Panc1 (cell line): Measurements from ENCODE around the gene NFKB1. TPM values are rescaled to one million over a fixed set of nuclear protein-coding genes. Genes with fewer than 3 reads are reported as not detected.

Experiments
- ATAC-seq: fragments of 200-7000 bp; cut with Tn5 transposase; 2 replicates; pipeline ENCODE4 v1.9.1; 2020; ENCODE audit warnings: mild to moderate bottlenecking, moderate library complexity
- BruUV-seq: library from RNA; stranded (reverse); fragments of 400-500 nt; replicated peaks from 2 replicates; lab custom pipeline; 2021; lab: Mats Ljungman, UMichigan
- CTCF ChIA-PET: fragments of 300-600 bp; sonication (Branson Sonifier 250); formaldehyde crosslinking; loops from one replicate; lab custom pipeline; 2022; ENCODE audit warnings: antibody characterized with exemption; lab: Charles Lee
- POLR2A ChIA-PET: fragments of 300-600 bp; sonication (Branson Sonifier 250); formaldehyde crosslinking; loops from one replicate; lab custom pipeline; 2022; ENCODE audit warnings: antibody characterized with exemption; lab: Charles Lee
- DNase-seq: peaks from one replicate; pipeline ENCODE4 v3.0.0-alpha.2; 2010; ENCODE audit warnings: low read depth, low spot score
- H3K27ac ChIP-seq: 2 replicates; pipeline ENCODE4 v1.5.1; 2011; ENCODE audit warnings: mild to moderate bottlenecking, low read length, inconsistent platforms
- H3K27me3 ChIP-seq: fragments of 200-500 bp; sonication (Bioruptor generic); 2 replicates; pipeline ENCODE4 v1.6.0; 2014; ENCODE audit warnings: low read length, inconsistent platforms; ENCODE audit not compliant: control insufficient read depth, insufficient read depth
- H3K36me3 ChIP-seq: fragments of 200-500 bp; sonication (Bioruptor generic); 2 replicates; pipeline ENCODE4 v1.5.1; 2014; ENCODE audit warnings: inconsistent platforms, mild to moderate bottlenecking, low read length, moderate library complexity; ENCODE audit not compliant: control insufficient read depth, insufficient read depth
- H3K4me1 ChIP-seq: 2 replicates; pipeline ENCODE4 v1.5.1; 2011; ENCODE audit warnings: inconsistent platforms, mild to moderate bottlenecking, low read length, moderate library complexity; ENCODE audit not compliant: control insufficient read depth, insufficient read depth
- H3K4me3 ChIP-seq, 2 experiments: 2 replicates each; pipeline ENCODE4 v1.5.1; 2011 to 2012; ENCODE audit warnings: low read depth in 2 of 2, low read length in 2 of 2, mild to moderate bottlenecking in 2 of 2, inconsistent platforms in 1 of 2, moderate library complexity in 1 of 2
- H3K9me3 ChIP-seq: fragments of 200-500 bp; sonication (Bioruptor generic); 2 replicates; pipeline ENCODE4 v1.5.1; 2014; ENCODE audit warnings: low read depth, mild to moderate bottlenecking, inconsistent platforms, low read length, moderate library complexity; ENCODE audit not compliant: control insufficient read depth, insufficient read depth
- CTCF ChIP-seq: fragments of 450-650 bp; IDR thresholded peaks from 2 replicates; pipeline ENCODE4 v1.5.1; 2017; ENCODE audit warnings: mild to moderate bottlenecking
- POLR2AphosphoS5 ChIP-seq: IDR thresholded peaks from 2 replicates; pipeline ENCODE4 v1.6.1; 2012; ENCODE audit warnings: mild to moderate bottlenecking, low read depth, low read length, moderate library complexity
- REST ChIP-seq, 2 experiments: IDR thresholded peaks; 2 replicates each; pipeline ENCODE4 v1.6.1; 2011 to 2012; ENCODE audit warnings: low read depth in 2 of 2, control low read depth in 1 of 2, low read length in 1 of 2, mild to moderate bottlenecking in 1 of 2, moderate library complexity in 1 of 2; ENCODE audit not compliant: insufficient read depth in 1 of 2
- SIN3A ChIP-seq: IDR thresholded peaks from 2 replicates; pipeline ENCODE4 v1.6.1; 2012; ENCODE audit warnings: low read depth, mild to moderate bottlenecking, low read length, moderate library complexity, borderline replicate concordance; ENCODE audit not compliant: insufficient read depth
- TCF7L2 ChIP-seq: IDR thresholded peaks from 2 replicates; pipeline ENCODE4 v1.6.1; 2011; ENCODE audit warnings: mild to moderate bottlenecking, low read depth, low read length, inconsistent platforms
- in situ Hi-C: cut with HindIII; loops from 2 replicates; pipeline ENCODE4 v1.10.0; 2016; ENCODE audit warnings: low sequenced_read_pairs, low pct_unique_long_range_greater_than_20kb
- intact Hi-C: fragments of 100-400 bp; cut with micrococcal nuclease; formaldehyde crosslinking; loops from one replicate; pipeline ENCODE4 v1.10.0; 2022; ENCODE audit not compliant: unreplicated experiment
- total RNA-seq: library from RNA; stranded (reverse); gene quantifications from one replicate; pipeline ENCODE4 v1.2.1, GENCODE V29; 2021; ENCODE audit not compliant: unreplicated experiment

NFKB1 gene
- total RNA-seq, 1 experiment from 2014 or later = 29.0 TPM

- Histone ChIP-seq H3K36me3 (no peaks in the 10 kb centered on the region), H3K27ac (no peak overlapping the region), H3K4me3 (no peak overlapping the region), H3K27me3 (peaks cover 2% of the 10 kb centered on the region; the same call in 1 of the 2 replicates), H3K4me1 (no peaks in the 10 kb centered on the region), H3K9me3 (no peaks in the 10 kb centered on the region)
- BruUV-seq = no TSS peak
- DNase-seq = no peak
- ATAC-seq = no peak
- TF ChIP-seq TCF7L2 = no peak
- no peak for TF ChIP-seq REST (IDR thresholded peaks at IDR 0.05; ENCODE audit: insufficient read depth in 1 of 2, low read depth in 2 of 2, low read length in 1 of 2)
- no peak for TF ChIP-seq CTCF
- no peak for TF ChIP-seq SIN3A
- no peak for TF ChIP-seq POLR2AphosphoS5
- CTCF ChIA-PET = no interaction called here
- intact Hi-C loops = no loop called here
- POLR2A ChIA-PET = no interaction called here
- in situ Hi-C loops = no loop called here
These were observed 26.2 kb upstream of the NFKB1 start for GRCh38 chr4:102474736-102475504.

- Histone ChIP-seq H3K4me1 (no peaks in the 10 kb centered on the region), H3K27ac (no peak overlapping the region), H3K9me3 (no peaks in the 10 kb centered on the region), H3K36me3 (no peaks in the 10 kb centered on the region), H3K27me3 (no peaks in the 10 kb centered on the region), H3K4me3 (no peak overlapping the region)
- in situ Hi-C loops (no loop called here), intact Hi-C loops (no loop called here)
- BruUV-seq = no TSS peak
- no peak for TF ChIP-seq CTCF
- no peak for TF ChIP-seq REST (IDR thresholded peaks at IDR 0.05; ENCODE audit: insufficient read depth in 1 of 2, low read depth in 2 of 2, low read length in 1 of 2)
- TF ChIP-seq SIN3A = no peak
- TF ChIP-seq POLR2AphosphoS5 = no peak
- TF ChIP-seq TCF7L2 = no peak
- DNase-seq (no peak), ATAC-seq (no peak)
- ChIA-PET POLR2A (interaction anchor here (0.6 kb wide), 1 partner anchor 407 kb away, joined by 3 read pairs; no protein-coding TSS in a partner anchor), CTCF (no interaction called here)
These were observed 23.5 kb upstream of the NFKB1 start for GRCh38 chr4:102477657-102478056.
